ENCODE data around the gene FAR1. TPM values are rescaled to one million over a fixed set of nuclear protein-coding genes. Genes with fewer than 3 reads are reported as not detected.

Gene FAR1
- total RNA-seq, 1 experiment from 2014 or later: 88.5 TPM

GRCh38 chr11:13661074-13661623 is 7.3 kb upstream of the FAR1 start:
- DNase-seq: no peak
- Histone ChIP-seq H3K4me3 (no peak overlapping the region), H3K4me1 (no peaks in the 10 kb centered on the region), H3K27ac (no peak overlapping the region), H3K36me3 (no peaks in the 10 kb centered on the region), H3K27me3 (no peaks in the 10 kb centered on the region), H3K9me3 (replicated peaks) (0 out of 2 replicates have a peak, but pooled peaks cover 4% of the 10 kb centered on the region)

- no peak overlapping the region for H3K27ac ChIP-seq
Measured at GRCh38 chr11:13663631-13664071, 4.8 kb upstream of the FAR1 start.

GRCh38 chr11:13664351-13664750 is 4.1 kb upstream of the FAR1 start:
- Histone ChIP-seq H3K36me3 (no peaks in the 10 kb centered on the region), H3K27me3 (no peaks in the 10 kb centered on the region), H3K9me3 (replicated peaks) (no peaks in the 10 kb centered on the region), H3K4me1 (peaks cover 5% of the 10 kb centered on the region; the same call in 1 of the 2 replicates), H3K27ac (no peak overlapping the region), H3K4me3 (no peak overlapping the region)
- no peak for DNase-seq

More at GRCh38 chr11:13663631-13664071, 4.8 kb upstream of the FAR1 start:
- Histone ChIP-seq H3K36me3 (no peaks in the 10 kb centered on the region), H3K4me1 (peaks cover 5% of the 10 kb centered on the region; the same call in 1 of the 2 replicates), H3K9me3 (replicated peaks) (0 out of 2 replicates have a peak, but pooled peaks cover 4% of the 10 kb centered on the region), H3K27me3 (no peaks in the 10 kb centered on the region), H3K4me3 (no peak overlapping the region)
- DNase-seq: no peak

GRCh38 chr11:13666708-13667107 is 1.8 kb upstream of the FAR1 start:
- H3K4me1 ChIP-seq: peaks cover 5% of the 10 kb centered on the region; the same call in 1 of the 2 replicates
- H3K36me3 ChIP-seq: peaks cover under 1% of the 10 kb centered on the region; the same call in 1 of the 2 replicates
- H3K9me3 ChIP-seq (replicated peaks): no peaks in the 10 kb centered on the region
- DNase-seq: peak in 1 of 2 experiments; percentile 9
- H3K27ac ChIP-seq: no peak overlapping the region
- no peaks in the 10 kb centered on the region for H3K27me3 ChIP-seq
- H3K4me3 ChIP-seq: no peak overlapping the region

GRCh38 chr11:13667245-13667644 is 1.2 kb upstream of the FAR1 start:
- Histone ChIP-seq H3K27me3 (no peaks in the 10 kb centered on the region), H3K36me3 (peaks cover 3% of the 10 kb centered on the region; the same call in 1 of the 2 replicates), H3K4me3 (peak overlapping the region; percentile 90), H3K27ac (peak overlapping the region; percentile 78; the same call in 1 of the 2 replicates), H3K9me3 (replicated peaks) (no peaks in the 10 kb centered on the region), H3K4me1 (peaks cover 5% of the 10 kb centered on the region; the same call in 1 of the 2 replicates)
- DNase-seq: peak; percentile 15 to 46

GRCh38 chr11:13667795-13668101 is 720 bp upstream of the FAR1 start:
- H3K27ac ChIP-seq: peak overlapping the region; percentile 78
- no peak for DNase-seq
- no peaks in the 10 kb centered on the region for H3K27me3 ChIP-seq
- H3K4me1 ChIP-seq: peaks cover 5% of the 10 kb centered on the region; the same call in 1 of the 2 replicates
- peak overlapping the region; percentile 90 for H3K4me3 ChIP-seq
- H3K36me3 ChIP-seq: peaks cover 3% of the 10 kb centered on the region
- no peaks in the 10 kb centered on the region for H3K9me3 ChIP-seq (replicated peaks)

- Histone ChIP-seq H3K9me3 (replicated peaks) (no peaks in the 10 kb centered on the region), H3K27me3 (no peaks in the 10 kb centered on the region), H3K4me1 (peaks cover 5% of the 10 kb centered on the region; the same call in 1 of the 2 replicates), H3K4me3 (peak overlapping the region; percentile 90), H3K36me3 (peaks cover 3% of the 10 kb centered on the region), H3K27ac (peak overlapping the region; percentile 63)
- peak; percentile 41 to 50 for DNase-seq
Measured at GRCh38 chr11:13668957-13669521, 571 bp downstream of the FAR1 start.

- Histone ChIP-seq H3K36me3 (peaks cover 3% of the 10 kb centered on the region), H3K4me3 (peak overlapping the region; percentile 90), H3K9me3 (replicated peaks) (no peaks in the 10 kb centered on the region), H3K27me3 (no peaks in the 10 kb centered on the region), H3K27ac (peak overlapping the region; percentile 63), H3K4me1 (peaks cover 5% of the 10 kb centered on the region; the same call in 1 of the 2 replicates)
- DNase-seq: no peak
Measured at GRCh38 chr11:13669544-13670488, 1.3 kb downstream of the FAR1 start.

GRCh38 chr11:13672576-13673210 is 4.2 kb downstream of the FAR1 start:
- Histone ChIP-seq H3K27ac (no peak overlapping the region), H3K27me3 (no peaks in the 10 kb centered on the region), H3K4me3 (no peak overlapping the region), H3K4me1 (no peaks in the 10 kb centered on the region; the same call in 1 of the 2 replicates), H3K9me3 (replicated peaks) (no peaks in the 10 kb centered on the region), H3K36me3 (peaks cover 3% of the 10 kb centered on the region)
- no peak for DNase-seq

- Histone ChIP-seq H3K36me3 (peaks cover 3% of the 10 kb centered on the region), H3K4me1 (no peaks in the 10 kb centered on the region; the same call in 1 of the 2 replicates), H3K27ac (no peak overlapping the region), H3K9me3 (replicated peaks) (no peaks in the 10 kb centered on the region), H3K27me3 (no peaks in the 10 kb centered on the region), H3K4me3 (no peak overlapping the region)
- DNase-seq: no peak
Measured at GRCh38 chr11:13674799-13675509, 6.5 kb downstream of the FAR1 start.

- no peak for DNase-seq
- no peaks in the 10 kb centered on the region for H3K4me1 ChIP-seq
- H3K27me3 ChIP-seq: no peaks in the 10 kb centered on the region
- H3K36me3 ChIP-seq: peaks cover 3% of the 10 kb centered on the region
- H3K9me3 ChIP-seq (replicated peaks): no peaks in the 10 kb centered on the region
- no peak overlapping the region for H3K27ac ChIP-seq
- H3K4me3 ChIP-seq: no peak overlapping the region
Measured at GRCh38 chr11:13676576-13676975, 8.1 kb downstream of the FAR1 start.

- Histone ChIP-seq H3K36me3 (peaks cover under 1% of the 10 kb centered on the region; the same call in 1 of the 2 replicates), H3K4me1 (no peaks in the 10 kb centered on the region), H3K27ac (no peak overlapping the region), H3K4me3 (no peak overlapping the region), H3K9me3 (replicated peaks) (no peaks in the 10 kb centered on the region; the same call in 1 of the 2 replicates), H3K27me3 (no peaks in the 10 kb centered on the region)
- DNase-seq: no peak
Measured at GRCh38 chr11:13679768-13680167, 11.3 kb downstream of the FAR1 start.

- no peaks in the 10 kb centered on the region; the same call in 1 of the 2 replicates for H3K9me3 ChIP-seq (replicated peaks)
- no peak for DNase-seq
- H3K4me1 ChIP-seq: no peaks in the 10 kb centered on the region
- no peaks in the 10 kb centered on the region for H3K27me3 ChIP-seq
- H3K36me3 ChIP-seq: 0 out of 2 replicates have a peak, but pooled peaks cover 4% of the 10 kb centered on the region
- H3K27ac ChIP-seq: no peak overlapping the region
- no peak overlapping the region for H3K4me3 ChIP-seq
Measured at GRCh38 chr11:13680501-13681264, 12.2 kb downstream of the FAR1 start.
